HFF-Myc (cell line): ENCODE data around the gene LTBP1.

Source experiments
- DNase-seq: peaks from one replicate; pipeline ENCODE4 v3.0.0-alpha.2; 2011; ENCODE audit warnings: low read depth; ENCODE audit errors: extremely low read depth
- H3K4me3 ChIP-seq: replicated peaks from 2 replicates; pipeline ENCODE4 v1.5.1; 2011; ENCODE audit warnings: low read depth, mild to moderate bottlenecking, control low read depth, low read length
- CTCF ChIP-seq: IDR thresholded peaks from 2 replicates; pipeline ENCODE4 v1.5.1; 2012; ENCODE audit warnings: mild to moderate bottlenecking, low read depth, low read length, control low read depth; ENCODE audit errors: missing control alignments

LTBP1 gene

DNA sequence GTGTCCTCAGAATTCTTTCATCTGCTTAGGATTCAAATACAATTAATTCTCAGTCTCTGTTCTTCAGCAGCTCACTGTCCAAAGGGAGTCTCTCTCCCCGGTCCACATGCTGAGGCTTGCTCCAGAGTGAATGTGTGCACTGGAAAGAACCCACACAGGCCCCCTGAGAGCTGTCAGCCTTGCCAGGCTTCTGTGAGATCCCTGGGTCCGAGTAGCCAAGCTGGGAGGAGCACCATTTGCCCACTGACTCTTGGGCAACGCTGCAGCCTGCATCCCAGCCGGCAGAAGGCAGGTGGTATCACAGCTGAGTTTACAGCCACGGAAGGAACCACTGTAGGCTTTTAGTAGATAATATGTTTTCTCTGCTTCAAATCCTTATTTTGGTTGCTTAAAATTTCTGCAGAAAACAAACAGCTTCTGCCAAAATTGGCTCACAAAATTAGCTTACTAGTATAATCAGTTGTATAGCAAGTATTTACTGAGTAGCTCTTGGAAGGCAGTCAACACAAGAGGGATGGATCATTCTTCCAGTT, 21.4 kb upstream of the LTBP1 start:
- DNase-seq, result no peak
- no peak overlapping the region for H3K4me3 ChIP-seq
- TF ChIP-seq CTCF, result no peak

GRCh38 chr2:32925976-32926707, 20.6 kb upstream of the LTBP1 start:
- no peak for DNase-seq
- no peak for TF ChIP-seq CTCF
- H3K4me3 ChIP-seq, result no peak overlapping the region

DNA sequence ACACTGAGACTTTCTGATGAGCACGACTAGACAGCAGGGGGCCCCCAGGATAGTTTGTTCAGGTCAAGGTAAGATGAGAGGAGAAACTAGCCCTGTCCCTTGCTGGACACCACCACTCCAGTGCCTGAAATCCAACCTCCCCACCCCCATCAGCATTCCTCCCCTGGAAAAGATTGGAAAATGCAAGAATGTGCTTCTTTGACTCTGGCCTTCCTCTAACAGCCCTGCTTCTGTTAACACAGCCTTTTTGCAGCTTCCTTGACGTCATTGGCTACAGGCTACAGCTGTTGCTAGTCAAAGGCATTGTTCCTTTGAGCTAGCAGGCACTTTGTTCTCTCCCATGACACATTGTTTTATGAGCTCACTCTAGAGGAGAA, 20.1 kb upstream of the LTBP1 start:
- TF ChIP-seq CTCF, result no peak
- no peak overlapping the region for H3K4me3 ChIP-seq
- DNase-seq, result no peak

- no peak overlapping the region for H3K4me3 ChIP-seq
- TF ChIP-seq CTCF, result no peak
- DNase-seq, result no peak
Measured at GRCh38 chr2:32930436-32930835, 16.3 kb upstream of the LTBP1 start.

GRCh38 chr2:32931519-32931918, 15.2 kb upstream of the LTBP1 start:
- DNase-seq, result no peak
- no peak overlapping the region for H3K4me3 ChIP-seq
- TF ChIP-seq CTCF, result no peak

GRCh38 chr2:32931945-32932709, 14.6 kb upstream of the LTBP1 start:
- TF ChIP-seq CTCF, result no peak
- H3K4me3 ChIP-seq, result no peak overlapping the region
- no peak for DNase-seq
